GM10266 (cell line): ENCODE data around the gene SLC16A3.

Source experiments
- DNase-seq: peaks from one replicate; pipeline ENCODE4 v3.0.0; 2012; ENCODE audit errors: extremely low spot score
- TF ChIP-seq, protein P1 (sequence below): IDR thresholded peaks from 2 replicates; pipeline ENCODE4 v1.5.1; 2012; ENCODE audit warnings: mild to moderate bottlenecking, low read depth; ENCODE audit not compliant: control insufficient read depth, insufficient read depth; ENCODE audit errors: missing control alignments

The SLC16A3 gene

GRCh38 chr17:82221341-82221902 lies 7.4 kb upstream of the SLC16A3 start:
- DNase-seq = no peak
- TF ChIP-seq, protein P1, sequence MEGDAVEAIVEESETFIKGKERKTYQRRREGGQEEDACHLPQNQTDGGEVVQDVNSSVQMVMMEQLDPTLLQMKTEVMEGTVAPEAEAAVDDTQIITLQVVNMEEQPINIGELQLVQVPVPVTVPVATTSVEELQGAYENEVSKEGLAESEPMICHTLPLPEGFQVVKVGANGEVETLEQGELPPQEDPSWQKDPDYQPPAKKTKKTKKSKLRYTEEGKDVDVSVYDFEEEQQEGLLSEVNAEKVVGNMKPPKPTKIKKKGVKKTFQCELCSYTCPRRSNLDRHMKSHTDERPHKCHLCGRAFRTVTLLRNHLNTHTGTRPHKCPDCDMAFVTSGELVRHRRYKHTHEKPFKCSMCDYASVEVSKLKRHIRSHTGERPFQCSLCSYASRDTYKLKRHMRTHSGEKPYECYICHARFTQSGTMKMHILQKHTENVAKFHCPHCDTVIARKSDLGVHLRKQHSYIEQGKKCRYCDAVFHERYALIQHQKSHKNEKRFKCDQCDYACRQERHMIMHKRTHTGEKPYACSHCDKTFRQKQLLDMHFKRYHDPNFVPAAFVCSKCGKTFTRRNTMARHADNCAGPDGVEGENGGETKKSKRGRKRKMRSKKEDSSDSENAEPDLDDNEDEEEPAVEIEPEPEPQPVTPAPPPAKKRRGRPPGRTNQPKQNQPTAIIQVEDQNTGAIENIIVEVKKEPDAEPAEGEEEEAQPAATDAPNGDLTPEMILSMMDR = no peak

- TF ChIP-seq, protein P1 = no peak
Observed at GRCh38 chr17:82222816-82223215, 6.0 kb upstream of the SLC16A3 start.

DNA sequence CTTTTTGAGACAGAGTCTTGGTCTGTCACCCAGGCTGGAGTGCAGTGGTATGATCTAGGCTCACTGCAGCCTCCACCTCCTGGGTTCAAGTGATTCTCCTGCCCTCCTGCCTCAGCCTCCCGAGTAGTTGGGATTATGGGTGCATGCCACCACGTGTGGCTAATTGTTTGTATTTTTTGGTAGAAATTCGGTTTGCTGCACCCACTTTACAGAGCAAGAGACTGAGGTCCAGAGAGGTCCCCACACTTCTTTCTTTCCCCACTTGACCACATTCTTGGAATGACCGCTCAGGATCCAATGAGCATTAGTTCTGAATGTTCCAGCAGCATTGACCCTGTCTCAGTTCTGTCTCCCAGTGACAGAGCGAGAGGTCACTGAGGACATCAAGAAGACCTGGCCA lies 5.3 kb upstream of the SLC16A3 start:
- no peak for DNase-seq
- TF ChIP-seq, protein P1 = no peak

More at GRCh38 chr17:82222816-82223215, 6.0 kb upstream of the SLC16A3 start:
- no peak for DNase-seq

- TF ChIP-seq, protein P1 = no peak
- no peak for DNase-seq
Observed at GRCh38 chr17:82224666-82225065, 4.2 kb upstream of the SLC16A3 start.

DNA sequence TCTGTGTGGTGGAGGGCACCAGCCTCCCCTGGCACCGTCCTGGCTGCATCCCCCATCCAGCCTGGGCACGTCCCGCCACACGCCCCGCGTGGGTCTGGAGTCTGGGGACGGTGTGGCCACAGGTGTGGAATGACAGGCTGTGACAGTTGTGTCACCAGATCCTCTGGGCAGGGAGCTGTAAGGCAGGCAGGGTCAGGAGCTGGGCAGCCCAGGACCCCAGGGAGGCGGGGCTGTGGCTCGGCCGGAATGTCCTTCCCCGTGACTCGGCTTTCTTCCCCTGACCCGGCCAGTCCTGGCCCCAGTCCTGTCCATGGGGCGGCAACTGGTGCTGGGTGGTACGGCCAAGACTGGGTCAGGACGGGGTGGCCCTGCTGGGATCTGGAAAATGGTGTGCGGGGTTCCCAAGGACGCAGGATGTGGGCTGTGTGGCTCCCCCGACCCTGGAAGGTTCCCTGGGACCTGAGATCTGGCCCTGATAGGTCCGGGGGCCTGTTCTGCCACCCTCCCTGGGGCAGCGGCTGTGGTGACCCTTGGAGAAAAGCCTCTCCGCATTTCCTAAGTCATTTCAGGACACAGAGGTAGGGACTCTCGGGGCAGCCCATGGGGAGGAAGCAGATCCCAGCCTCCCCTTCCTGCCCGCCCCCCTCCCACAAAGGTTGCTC lies 3.3 kb upstream of the SLC16A3 start:
- TF ChIP-seq, protein P1 = no peak
- DNase-seq = no peak

DNA sequence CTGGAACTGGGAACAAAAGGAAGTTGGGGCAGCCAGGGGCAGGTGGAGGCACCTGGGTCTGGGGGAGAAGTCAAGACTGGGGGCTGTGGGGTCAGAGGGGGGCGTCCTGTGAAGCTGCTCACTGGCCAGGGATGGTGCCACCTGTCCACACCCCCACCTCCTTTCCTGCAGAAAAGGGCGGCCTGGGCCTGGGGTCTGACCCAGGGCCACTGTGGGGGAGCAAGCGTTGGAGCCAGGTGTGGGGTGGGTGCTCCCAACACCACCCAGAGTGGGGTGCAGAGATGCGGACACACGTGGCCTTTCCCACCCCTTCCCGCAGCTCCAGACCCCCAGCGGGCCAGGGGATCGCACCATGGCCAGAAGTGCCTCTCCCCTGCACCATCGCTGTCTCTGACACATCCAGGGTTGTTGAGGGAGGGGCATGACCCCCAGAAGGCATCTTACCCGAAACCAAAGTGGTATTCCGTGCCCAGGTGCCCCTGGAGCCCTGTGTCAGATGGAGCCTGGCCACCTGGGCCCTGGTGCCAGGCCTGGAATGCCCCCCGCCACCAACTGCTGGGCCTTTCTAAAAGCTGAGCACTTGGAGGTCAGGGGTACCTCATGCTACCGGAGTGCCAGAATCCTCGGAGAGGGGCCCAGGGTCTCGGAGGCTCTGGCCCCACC lies 2.6 kb upstream of the SLC16A3 start:
- TF ChIP-seq, protein P1 = no peak
- no peak for DNase-seq
